Activated T-cell treated with anti-CD3 and anti-CD28 coated beads, Interleukin-2, amount 50 U/mL, for 4 hours (primary cell): ENCODE results near the gene XAGE2. TPM values are rescaled to one million over a fixed set of nuclear protein-coding genes. Genes with fewer than 3 reads are reported as not detected.
"Not testable (repeated sequence)": the region's sequence is repeated elsewhere in the genome, so short reads cannot be mapped to it uniquely, and the experiment has no call there.

Source experiments
- ATAC-seq, 2 donors: fragments of 200-7000 bp; cut with Tn5 transposase; one replicate each; pipeline ENCODE4 v1.10.0; 2021
- DNase-seq: peaks from one replicate; pipeline ENCODE4 v3.0.0-alpha.2; 2020
- H3K27me3 Mint-ChIP-seq: one replicate; pipeline ENCODE4 v1.8.0; 2021; ENCODE audit warnings: low read depth, mixed read lengths
- H3K36me3 Mint-ChIP-seq: one replicate; pipeline ENCODE4 v1.8.0; 2022; ENCODE audit warnings: mixed read lengths; ENCODE audit not compliant: insufficient read depth
- H3K4me1 Mint-ChIP-seq: one replicate; pipeline ENCODE4 v1.8.0; 2021; ENCODE audit warnings: low read depth, mixed read lengths
- H3K4me3 Mint-ChIP-seq: one replicate; pipeline ENCODE4 v1.8.0; 2021; ENCODE audit warnings: mild to moderate bottlenecking, moderate library complexity, mixed read lengths
- H3K9me3 Mint-ChIP-seq: one replicate; pipeline ENCODE4 v1.8.0; 2021; ENCODE audit warnings: mixed read lengths
- total RNA-seq, 3 donors: library from RNA; stranded (reverse); gene quantifications; one replicate each; pipeline ENCODE4 v1.2.1, GENCODE V29; 2021

XAGE2 gene
- not detected for total RNA-seq

- H3K4me3 Mint-ChIP-seq = no peak within 1 kb of the TSS
- ATAC-seq (no peak), DNase-seq (no peak)
- H3K4me1 Mint-ChIP-seq = no peaks in the 10 kb centered on the region
- H3K27me3 Mint-ChIP-seq = peaks cover 7% of the 10 kb centered on the region
- no peaks in the 10 kb centered on the region for H3K9me3 Mint-ChIP-seq
- no peaks in the 10 kb centered on the region for H3K36me3 Mint-ChIP-seq
Measured at GRCh38 chrX:52368368-52369055, at the start of gene XAGE2. XAGE2 (plus strand) TSS chrX:52369021; CDS start chrX:52370015, 994 bp downstream.

- Mint-ChIP-seq H3K36me3 (no peaks in the 10 kb centered on the region), H3K9me3 (no peaks in the 10 kb centered on the region), H3K4me1 (no peaks in the 10 kb centered on the region), H3K4me3 (no peak overlapping the region), H3K27me3 (peaks cover 3% of the 10 kb centered on the region)
- ATAC-seq (no peak), DNase-seq (no peak)
Measured at GRCh38 chrX:52337410-52337809, 31.4 kb upstream of the XAGE2 start.

GRCh38 chrX:52341493-52341892 lies 27.3 kb upstream of the XAGE2 start:
- Mint-ChIP-seq H3K9me3 (no peaks in the 10 kb centered on the region), H3K27me3 (peaks cover under 1% of the 10 kb centered on the region), H3K4me3 (no peak overlapping the region), H3K36me3 (no peaks in the 10 kb centered on the region), H3K4me1 (no peaks in the 10 kb centered on the region)
- no peak for ATAC-seq
- DNase-seq = no peak

- not testable (repeated sequence) for H3K9me3 Mint-ChIP-seq, H3K4me3 Mint-ChIP-seq, H3K27me3 Mint-ChIP-seq, H3K36me3 Mint-ChIP-seq, H3K4me1 Mint-ChIP-seq, ATAC-seq, DNase-seq
Measured at GRCh38 chrX:52343131-52343530, 25.7 kb upstream of the XAGE2 start.

GRCh38 chrX:52345402-52345801 lies 23.4 kb upstream of the XAGE2 start:
- H3K4me3 Mint-ChIP-seq, H3K36me3 Mint-ChIP-seq, H3K27me3 Mint-ChIP-seq, H3K4me1 Mint-ChIP-seq, H3K9me3 Mint-ChIP-seq: not testable (repeated sequence)
- ATAC-seq = peak in 1 of 2 donors; percentile 51
- peak; percentile 18 for DNase-seq

- Mint-ChIP-seq H3K27me3 (no peaks in the 10 kb centered on the region), H3K36me3 (no peaks in the 10 kb centered on the region), H3K4me1 (no peaks in the 10 kb centered on the region), H3K9me3 (no peaks in the 10 kb centered on the region), H3K4me3 (no peak overlapping the region)
- ATAC-seq = peak; percentile 88 to 92
- no peak for DNase-seq
Measured at GRCh38 chrX:52346174-52347165, 22.4 kb upstream of the XAGE2 start.

GRCh38 chrX:52349681-52350080 lies 19.1 kb upstream of the XAGE2 start:
- no peak for ATAC-seq
- Mint-ChIP-seq H3K4me1 (no peaks in the 10 kb centered on the region), H3K36me3 (no peaks in the 10 kb centered on the region), H3K27me3 (no peaks in the 10 kb centered on the region), H3K4me3 (no peak overlapping the region), H3K9me3 (no peaks in the 10 kb centered on the region)
- DNase-seq = no peak

- Mint-ChIP-seq H3K4me1 (no peaks in the 10 kb centered on the region), H3K4me3 (no peak overlapping the region), H3K9me3 (no peaks in the 10 kb centered on the region), H3K27me3 (no peaks in the 10 kb centered on the region), H3K36me3 (no peaks in the 10 kb centered on the region)
- no peak for ATAC-seq
- no peak for DNase-seq
Measured at GRCh38 chrX:52352551-52352950, 16.3 kb upstream of the XAGE2 start.

- DNase-seq = no peak
- no peak for ATAC-seq
- Mint-ChIP-seq H3K9me3 (no peaks in the 10 kb centered on the region), H3K36me3 (no peaks in the 10 kb centered on the region), H3K27me3 (no peaks in the 10 kb centered on the region), H3K4me1 (no peaks in the 10 kb centered on the region), H3K4me3 (no peak overlapping the region)
Measured at GRCh38 chrX:52353838-52354237, 15.0 kb upstream of the XAGE2 start.

GRCh38 chrX:52355108-52355507 lies 13.7 kb upstream of the XAGE2 start:
- Mint-ChIP-seq H3K36me3 (no peaks in the 10 kb centered on the region), H3K9me3 (no peaks in the 10 kb centered on the region), H3K4me1 (no peaks in the 10 kb centered on the region), H3K27me3 (peaks cover 3% of the 10 kb centered on the region), H3K4me3 (no peak overlapping the region)
- no peak for ATAC-seq
- no peak for DNase-seq

GRCh38 chrX:52359614-52360232 lies 9.1 kb upstream of the XAGE2 start:
- no peak overlapping the region for H3K4me3 Mint-ChIP-seq
- peaks cover 3% of the 10 kb centered on the region for H3K27me3 Mint-ChIP-seq
- no peaks in the 10 kb centered on the region for H3K4me1 Mint-ChIP-seq
- ATAC-seq (no peak), DNase-seq (no peak)
- H3K36me3 Mint-ChIP-seq = no peaks in the 10 kb centered on the region
- H3K9me3 Mint-ChIP-seq = no peaks in the 10 kb centered on the region

GRCh38 chrX:52361941-52362340 lies 6.9 kb upstream of the XAGE2 start:
- no peaks in the 10 kb centered on the region for H3K36me3 Mint-ChIP-seq
- no peak overlapping the region for H3K4me3 Mint-ChIP-seq
- peaks cover 7% of the 10 kb centered on the region for H3K27me3 Mint-ChIP-seq
- DNase-seq = no peak
- H3K9me3 Mint-ChIP-seq = no peaks in the 10 kb centered on the region
- ATAC-seq = no peak
- no peaks in the 10 kb centered on the region for H3K4me1 Mint-ChIP-seq

GRCh38 chrX:52363247-52363883 lies 5.5 kb upstream of the XAGE2 start:
- H3K9me3 Mint-ChIP-seq = no peaks in the 10 kb centered on the region
- ATAC-seq = no peak
- no peaks in the 10 kb centered on the region for H3K36me3 Mint-ChIP-seq
- no peak overlapping the region for H3K4me3 Mint-ChIP-seq
- no peaks in the 10 kb centered on the region for H3K4me1 Mint-ChIP-seq
- DNase-seq = no peak
- peaks cover 10% of the 10 kb centered on the region for H3K27me3 Mint-ChIP-seq

GRCh38 chrX:52378870-52379269 lies 10.0 kb downstream of the XAGE2 start:
- DNase-seq = no peak

More at GRCh38 chrX:52378870-52379269, 10.0 kb downstream of the XAGE2 start:
- no peaks in the 10 kb centered on the region for H3K36me3 Mint-ChIP-seq
- no peak overlapping the region for H3K4me3 Mint-ChIP-seq
- H3K27me3 Mint-ChIP-seq = peaks cover 5% of the 10 kb centered on the region
- no peak for ATAC-seq
- H3K4me1 Mint-ChIP-seq = no peaks in the 10 kb centered on the region
- no peaks in the 10 kb centered on the region for H3K9me3 Mint-ChIP-seq
